Neutrophil (primary cell): ENCODE data around the gene OLFML2B.

Source experiments
- H3K27ac ChIP-seq: fragments of 200-600 bp; sonication (generic); 2 replicates; pipeline ENCODE4 v1.5.1; 2016; ENCODE audit warnings: mild to moderate bottlenecking, moderate library complexity
- H3K27me3 ChIP-seq: fragments of 200-600 bp; sonication (generic); 2 replicates; pipeline ENCODE4 v1.6.0; 2016; ENCODE audit warnings: mild to moderate bottlenecking
- H3K36me3 ChIP-seq: fragments of 200-600 bp; sonication (generic); 2 replicates; pipeline ENCODE4 v1.5.1; 2017
- H3K4me1 ChIP-seq, 2 experiments: fragments of 200-600 bp in 1 of 2; sonication (generic) in 1 of 2; 1 replicate in 1 of 2; 2 replicates in 1 of 2; pipeline versions ENCODE4 v1.5.1 to v1.6.1; 2013 to 2016; ENCODE audit warnings: low read depth in 1 of 2, low read length in 1 of 2, mild to moderate bottlenecking in 1 of 2, moderate library complexity in 1 of 2; ENCODE audit not compliant: control insufficient read depth in 1 of 2, insufficient read depth in 1 of 2
- H3K4me3 ChIP-seq, 2 experiments: fragments of 200-600 bp in 1 of 2; sonication (generic) in 1 of 2; 1 replicate in 1 of 2; 2 replicates in 1 of 2; pipeline ENCODE4 v1.5.1; 2013 to 2016; ENCODE audit warnings: low read depth in 1 of 2, low read length in 1 of 2, mild to moderate bottlenecking in 1 of 2, moderate library complexity in 1 of 2
- H3K9me3 ChIP-seq: fragments of 200-600 bp; sonication (generic); 2 replicates; pipeline ENCODE4 v1.5.1; 2016
- TF ChIP-seq, protein P1 (sequence below): fragments of 200-600 bp; sonication (generic); IDR thresholded peaks from 2 replicates; pipeline ENCODE4 v1.5.1; 2016; ENCODE audit warnings: antibody characterized with exemption

Gene OLFML2B

GRCh38 chr1:162011337-162012012, 12.2 kb downstream of the OLFML2B start:
- peaks cover 16% of the 10 kb centered on the region for H3K27me3 ChIP-seq
- H3K4me1 ChIP-seq = no peaks in the 10 kb centered on the region
- no peak overlapping the region for H3K4me3 ChIP-seq
- H3K27ac ChIP-seq = no peak overlapping the region
- H3K9me3 ChIP-seq = no peaks in the 10 kb centered on the region
- H3K36me3 ChIP-seq = no peaks in the 10 kb centered on the region
- TF ChIP-seq, protein P1, sequence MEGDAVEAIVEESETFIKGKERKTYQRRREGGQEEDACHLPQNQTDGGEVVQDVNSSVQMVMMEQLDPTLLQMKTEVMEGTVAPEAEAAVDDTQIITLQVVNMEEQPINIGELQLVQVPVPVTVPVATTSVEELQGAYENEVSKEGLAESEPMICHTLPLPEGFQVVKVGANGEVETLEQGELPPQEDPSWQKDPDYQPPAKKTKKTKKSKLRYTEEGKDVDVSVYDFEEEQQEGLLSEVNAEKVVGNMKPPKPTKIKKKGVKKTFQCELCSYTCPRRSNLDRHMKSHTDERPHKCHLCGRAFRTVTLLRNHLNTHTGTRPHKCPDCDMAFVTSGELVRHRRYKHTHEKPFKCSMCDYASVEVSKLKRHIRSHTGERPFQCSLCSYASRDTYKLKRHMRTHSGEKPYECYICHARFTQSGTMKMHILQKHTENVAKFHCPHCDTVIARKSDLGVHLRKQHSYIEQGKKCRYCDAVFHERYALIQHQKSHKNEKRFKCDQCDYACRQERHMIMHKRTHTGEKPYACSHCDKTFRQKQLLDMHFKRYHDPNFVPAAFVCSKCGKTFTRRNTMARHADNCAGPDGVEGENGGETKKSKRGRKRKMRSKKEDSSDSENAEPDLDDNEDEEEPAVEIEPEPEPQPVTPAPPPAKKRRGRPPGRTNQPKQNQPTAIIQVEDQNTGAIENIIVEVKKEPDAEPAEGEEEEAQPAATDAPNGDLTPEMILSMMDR = no peak

DNA sequence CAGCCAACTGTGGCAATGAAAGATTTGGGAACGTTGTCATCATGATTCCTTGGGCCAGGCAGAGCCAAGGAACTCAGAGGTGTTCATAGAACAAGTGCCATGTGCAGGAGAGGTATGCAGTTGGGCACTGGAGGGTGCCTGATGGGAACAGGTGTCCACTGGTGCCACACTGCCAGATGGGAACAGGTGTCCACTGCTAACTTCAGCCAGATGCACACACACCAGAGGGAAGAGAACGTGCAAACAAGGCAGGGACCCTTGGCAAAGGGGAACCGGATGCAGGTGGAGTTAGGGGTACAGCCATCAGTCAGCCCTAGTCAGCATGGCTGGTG, 13.5 kb downstream of the OLFML2B start:
- TF ChIP-seq, protein P1 = no peak
- no peak overlapping the region for H3K4me3 ChIP-seq
- no peak overlapping the region for H3K27ac ChIP-seq
- peaks cover 5% of the 10 kb centered on the region for H3K27me3 ChIP-seq
- no peaks in the 10 kb centered on the region for H3K9me3 ChIP-seq
- H3K4me1 ChIP-seq = no peaks in the 10 kb centered on the region
- H3K36me3 ChIP-seq = no peaks in the 10 kb centered on the region

DNA sequence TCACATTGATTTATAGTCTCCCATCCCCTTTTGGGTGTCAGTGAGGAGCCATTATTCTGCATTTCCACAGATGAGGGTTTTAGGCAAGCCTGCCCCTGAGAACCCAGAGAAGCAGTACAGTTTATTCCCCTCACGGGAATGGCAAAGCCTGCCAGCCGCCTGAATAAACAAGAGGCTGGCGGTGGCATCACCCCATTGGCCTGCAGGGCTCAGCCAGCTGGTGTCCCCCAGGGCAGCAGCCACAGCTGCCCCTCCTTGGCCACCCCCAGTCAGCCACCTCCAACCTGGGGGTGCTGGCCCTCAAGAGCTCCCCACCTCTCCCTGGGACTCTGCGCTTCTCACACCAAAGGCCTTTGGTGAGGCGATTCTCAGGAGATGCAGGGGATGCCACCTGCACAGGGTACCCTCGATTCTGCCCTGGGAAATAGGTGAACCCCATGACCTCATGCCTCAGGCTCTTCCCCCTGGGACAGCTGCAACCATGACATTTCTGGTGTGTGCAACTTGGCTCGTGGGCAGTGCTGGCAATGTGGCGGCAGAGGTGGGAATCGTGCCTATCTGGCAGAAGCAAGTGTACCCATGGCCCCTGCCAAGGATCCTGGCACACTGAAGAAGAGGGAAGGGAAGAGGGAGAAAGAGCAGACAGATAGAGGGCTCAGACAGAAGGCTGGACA, 14.0 kb downstream of the OLFML2B start:
- Histone ChIP-seq H3K36me3 (no peaks in the 10 kb centered on the region), H3K27me3 (peaks cover 5% of the 10 kb centered on the region), H3K4me3 (no peak overlapping the region), H3K9me3 (no peaks in the 10 kb centered on the region), H3K4me1 (no peaks in the 10 kb centered on the region), H3K27ac (no peak overlapping the region)
- TF ChIP-seq, protein P1 = no peak

DNA sequence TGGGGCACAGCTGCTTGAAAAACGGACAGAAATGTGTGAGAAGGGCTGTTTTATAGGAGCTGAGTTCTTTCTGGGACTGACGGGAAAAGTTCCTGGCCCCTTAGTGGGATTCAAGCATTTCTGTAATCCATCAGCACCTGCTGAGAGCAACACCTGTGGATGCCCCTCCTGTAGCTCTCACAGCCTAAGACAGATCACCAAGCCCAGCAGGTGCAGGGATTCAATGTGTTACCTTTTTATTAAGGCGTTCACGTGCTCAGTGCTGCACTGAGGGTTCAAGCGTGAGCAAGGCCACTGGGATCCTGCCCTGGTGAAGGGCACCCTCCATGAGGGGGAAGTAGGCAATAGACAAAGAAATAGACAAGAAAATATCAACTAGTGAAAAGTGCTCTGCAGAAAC, 14.9 kb downstream of the OLFML2B start:
- TF ChIP-seq, protein P1 = no peak
- Histone ChIP-seq H3K4me3 (no peak overlapping the region), H3K4me1 (peaks cover 3 to 4% of the 10 kb centered on the region in 2 experiments), H3K27me3 (no peaks in the 10 kb centered on the region), H3K36me3 (no peaks in the 10 kb centered on the region), H3K9me3 (no peaks in the 10 kb centered on the region), H3K27ac (no peak overlapping the region)

GRCh38 chr1:162007466-162007865, 16.2 kb downstream of the OLFML2B start:
- TF ChIP-seq, protein P1 = no peak
- no peaks in the 10 kb centered on the region for H3K9me3 ChIP-seq
- H3K36me3 ChIP-seq = no peaks in the 10 kb centered on the region
- H3K27me3 ChIP-seq = peaks cover 10% of the 10 kb centered on the region
- H3K27ac ChIP-seq = no peak overlapping the region
- H3K4me1 ChIP-seq = peaks cover 14% of the 10 kb centered on the region in 2 experiments
- no peak overlapping the region for H3K4me3 ChIP-seq
